AG10803 (cell line): ENCODE measurements around the gene FBXW8.

ENCODE experiments used
- DNase-seq: peaks from one replicate; pipeline ENCODE4 v3.0.0; 2010; ENCODE audit warnings: low read depth
- H3K4me3 ChIP-seq: 2 replicates; pipeline ENCODE4 v1.5.1; 2011; ENCODE audit warnings: mild to moderate bottlenecking, low read length, control low read depth
- TF ChIP-seq, protein P1 (sequence below): conservative IDR thresholded peaks from 2 replicates; pipeline ENCODE4 v1.5.1; 2011; ENCODE audit warnings: mild to moderate bottlenecking, low read length, control low read depth, inconsistent platforms

The FBXW8 gene

DNA sequence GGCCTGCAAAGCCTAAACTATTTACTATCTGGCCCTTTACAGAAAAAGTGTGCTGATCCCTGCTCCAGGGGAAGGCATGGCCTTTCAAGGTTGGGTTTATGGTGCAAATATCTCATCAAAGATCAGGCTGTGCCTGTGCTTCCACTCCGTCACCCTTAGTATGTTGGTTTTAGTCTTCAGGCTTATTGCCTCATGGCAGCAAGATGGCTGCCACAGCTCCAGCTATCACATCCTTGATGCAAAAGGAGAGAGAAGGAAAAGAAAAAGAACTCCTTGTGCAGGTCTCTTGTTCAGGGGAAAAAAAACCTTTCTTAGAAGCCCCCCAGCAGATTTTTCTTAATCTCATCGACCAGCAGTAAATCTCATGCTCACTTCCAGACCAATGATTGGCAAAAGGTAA, 20.4 kb upstream of the FBXW8 start:
- H3K4me3 ChIP-seq, result no peak overlapping the region
- TF ChIP-seq, protein P1, sequence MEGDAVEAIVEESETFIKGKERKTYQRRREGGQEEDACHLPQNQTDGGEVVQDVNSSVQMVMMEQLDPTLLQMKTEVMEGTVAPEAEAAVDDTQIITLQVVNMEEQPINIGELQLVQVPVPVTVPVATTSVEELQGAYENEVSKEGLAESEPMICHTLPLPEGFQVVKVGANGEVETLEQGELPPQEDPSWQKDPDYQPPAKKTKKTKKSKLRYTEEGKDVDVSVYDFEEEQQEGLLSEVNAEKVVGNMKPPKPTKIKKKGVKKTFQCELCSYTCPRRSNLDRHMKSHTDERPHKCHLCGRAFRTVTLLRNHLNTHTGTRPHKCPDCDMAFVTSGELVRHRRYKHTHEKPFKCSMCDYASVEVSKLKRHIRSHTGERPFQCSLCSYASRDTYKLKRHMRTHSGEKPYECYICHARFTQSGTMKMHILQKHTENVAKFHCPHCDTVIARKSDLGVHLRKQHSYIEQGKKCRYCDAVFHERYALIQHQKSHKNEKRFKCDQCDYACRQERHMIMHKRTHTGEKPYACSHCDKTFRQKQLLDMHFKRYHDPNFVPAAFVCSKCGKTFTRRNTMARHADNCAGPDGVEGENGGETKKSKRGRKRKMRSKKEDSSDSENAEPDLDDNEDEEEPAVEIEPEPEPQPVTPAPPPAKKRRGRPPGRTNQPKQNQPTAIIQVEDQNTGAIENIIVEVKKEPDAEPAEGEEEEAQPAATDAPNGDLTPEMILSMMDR, result no peak
- no peak for DNase-seq

DNA sequence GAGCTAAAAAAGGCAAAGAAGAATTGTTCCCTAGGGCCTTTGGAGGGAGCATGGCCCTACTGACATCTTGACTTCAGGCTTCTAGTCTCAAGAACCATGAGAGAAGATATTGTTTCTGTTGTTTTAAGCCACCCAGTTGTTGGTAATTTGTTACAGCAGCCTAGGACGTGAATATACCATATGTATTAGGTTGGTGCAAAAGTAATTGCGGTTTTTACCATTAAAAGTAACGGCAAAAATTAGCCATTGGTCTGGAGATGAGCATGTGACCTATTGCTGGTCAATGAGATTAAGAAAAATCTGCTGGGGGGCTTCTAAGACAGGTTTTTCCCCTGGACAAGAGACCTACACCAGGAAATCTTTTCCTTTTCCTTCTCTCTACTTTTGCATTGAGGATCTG, 19.7 kb upstream of the FBXW8 start:
- H3K4me3 ChIP-seq, result no peak overlapping the region
- no peak for DNase-seq
- TF ChIP-seq, protein P1, result no peak

DNA sequence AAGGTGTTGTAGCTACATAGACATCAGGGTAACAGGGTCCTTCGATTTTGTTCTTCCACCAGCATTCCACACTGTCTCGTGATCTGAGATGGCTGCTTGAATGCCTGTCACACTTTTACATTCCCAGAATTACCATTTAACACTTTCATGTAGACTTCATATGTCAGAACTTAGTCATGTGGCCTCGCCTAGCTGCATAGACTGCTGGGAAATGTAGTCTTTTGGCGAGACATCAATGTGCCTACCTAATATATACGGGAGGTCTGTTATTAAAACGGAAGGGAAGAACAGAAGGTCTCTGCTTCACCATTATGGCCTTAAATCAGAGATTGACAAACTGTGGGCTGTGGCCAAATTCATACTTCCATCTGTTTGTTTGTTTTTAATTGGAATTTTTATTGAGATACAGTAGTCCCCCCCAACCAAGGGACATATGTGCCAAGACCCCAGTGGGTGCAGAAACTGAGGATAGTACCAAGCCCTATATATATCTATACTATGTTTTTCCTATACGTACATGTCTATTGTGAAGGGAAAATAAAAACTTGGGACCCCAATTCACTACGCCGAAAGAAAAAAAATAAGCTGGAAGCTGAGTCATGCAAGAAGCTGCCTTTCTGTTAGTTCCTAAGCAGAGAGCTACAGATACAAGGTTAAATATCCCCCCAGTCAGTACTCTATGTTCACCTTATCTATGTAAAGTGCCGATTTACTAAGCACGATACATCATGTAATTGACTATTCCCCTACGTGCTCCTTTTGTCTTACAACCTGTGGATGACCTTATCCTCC, 18.2 kb upstream of the FBXW8 start:
- no peak for DNase-seq
- TF ChIP-seq, protein P1, result no peak

DNA sequence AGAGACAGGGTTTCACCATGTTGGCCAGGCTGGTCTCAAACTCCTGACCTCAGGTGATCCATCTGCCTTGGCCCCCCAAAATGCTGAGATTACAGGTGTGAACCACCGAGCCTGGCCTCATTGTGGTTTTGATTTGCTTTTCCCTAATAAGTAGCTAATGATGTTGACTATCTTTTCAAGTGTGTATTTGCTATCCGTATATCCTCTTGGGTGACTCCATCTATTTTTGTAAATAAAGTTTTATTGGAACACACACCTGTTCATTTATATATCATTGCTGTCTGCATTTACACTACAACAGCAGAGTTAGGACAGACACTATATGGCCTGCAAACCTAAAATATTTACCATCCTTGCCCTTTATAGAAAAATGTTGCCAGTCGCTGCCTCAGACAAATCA, 15.8 kb upstream of the FBXW8 start:
- TF ChIP-seq, protein P1, result no peak
- H3K4me3 ChIP-seq, result no peak overlapping the region
- DNase-seq, result no peak

More for the DNA sequence above, 18.2 kb upstream of the FBXW8 start:
- H3K4me3 ChIP-seq, result no peak overlapping the region

DNA sequence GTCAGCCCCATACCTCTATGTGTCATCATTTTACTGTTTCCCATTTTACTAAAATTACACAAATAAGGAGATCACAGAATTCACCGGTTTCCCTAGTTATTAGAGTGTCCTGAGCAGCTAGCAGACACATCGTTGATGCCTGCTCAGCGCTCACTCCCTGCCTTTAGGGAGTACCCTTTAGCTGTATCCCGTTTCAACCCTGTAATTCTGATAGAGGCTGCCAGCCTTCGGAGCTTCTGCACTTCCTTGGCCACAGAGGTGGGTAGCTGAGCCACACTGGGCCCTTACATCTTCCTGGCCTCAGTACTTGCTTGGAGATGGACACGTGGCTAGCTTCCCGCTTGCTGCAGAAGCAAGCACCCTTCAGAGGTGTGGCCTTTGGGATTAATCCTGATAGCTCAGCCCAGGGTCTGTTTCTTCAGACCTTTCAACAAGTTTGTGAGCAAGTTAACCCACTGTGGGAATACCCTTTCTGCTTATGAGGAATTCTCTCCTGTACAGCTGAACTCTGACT, 14.3 kb upstream of the FBXW8 start:
- TF ChIP-seq, protein P1, result no peak
- no peak for DNase-seq
- H3K4me3 ChIP-seq, result no peak overlapping the region

DNA sequence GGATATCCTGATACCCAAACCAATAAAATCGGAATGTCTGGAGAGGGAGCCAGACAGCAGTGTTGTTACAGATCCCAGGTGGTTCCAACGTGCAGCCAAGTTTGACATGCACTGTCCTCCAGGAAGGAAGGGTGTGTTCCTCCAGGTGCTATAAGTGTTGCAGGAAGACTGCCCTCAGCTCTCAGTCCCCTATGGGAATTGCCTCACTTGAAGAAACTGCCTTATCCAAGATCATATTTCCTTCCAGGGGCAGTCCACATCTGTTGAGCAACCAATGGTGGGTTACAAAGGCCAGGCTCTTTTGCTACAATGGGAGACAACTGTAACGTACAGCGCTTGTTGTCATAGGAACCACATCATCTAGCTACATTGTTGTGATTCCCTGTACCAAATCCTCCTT, 13.3 kb upstream of the FBXW8 start:
- no peak for DNase-seq

More for the DNA sequence above, 13.3 kb upstream of the FBXW8 start:
- TF ChIP-seq, protein P1, result no peak
- no peak overlapping the region for H3K4me3 ChIP-seq
